Thoracic aorta endothelial cell (primary cell): ENCODE data around the gene ADPRS. TPM values are rescaled to one million over a fixed set of nuclear protein-coding genes. Genes with fewer than 3 reads are reported as not detected.

Source experiments
- total RNA-seq: library from RNA; depleted of rRNA; stranded (reverse); fragments of >200 nt; gene quantifications from 2 replicates; pipeline ENCODE4 v1.2.3, GENCODE V29; 2012

Gene ADPRS, protein sequence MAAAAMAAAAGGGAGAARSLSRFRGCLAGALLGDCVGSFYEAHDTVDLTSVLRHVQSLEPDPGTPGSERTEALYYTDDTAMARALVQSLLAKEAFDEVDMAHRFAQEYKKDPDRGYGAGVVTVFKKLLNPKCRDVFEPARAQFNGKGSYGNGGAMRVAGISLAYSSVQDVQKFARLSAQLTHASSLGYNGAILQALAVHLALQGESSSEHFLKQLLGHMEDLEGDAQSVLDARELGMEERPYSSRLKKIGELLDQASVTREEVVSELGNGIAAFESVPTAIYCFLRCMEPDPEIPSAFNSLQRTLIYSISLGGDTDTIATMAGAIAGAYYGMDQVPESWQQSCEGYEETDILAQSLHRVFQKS
- total RNA-seq = 25.6 and 26.2 TPM in 2 replicates

DNA sequence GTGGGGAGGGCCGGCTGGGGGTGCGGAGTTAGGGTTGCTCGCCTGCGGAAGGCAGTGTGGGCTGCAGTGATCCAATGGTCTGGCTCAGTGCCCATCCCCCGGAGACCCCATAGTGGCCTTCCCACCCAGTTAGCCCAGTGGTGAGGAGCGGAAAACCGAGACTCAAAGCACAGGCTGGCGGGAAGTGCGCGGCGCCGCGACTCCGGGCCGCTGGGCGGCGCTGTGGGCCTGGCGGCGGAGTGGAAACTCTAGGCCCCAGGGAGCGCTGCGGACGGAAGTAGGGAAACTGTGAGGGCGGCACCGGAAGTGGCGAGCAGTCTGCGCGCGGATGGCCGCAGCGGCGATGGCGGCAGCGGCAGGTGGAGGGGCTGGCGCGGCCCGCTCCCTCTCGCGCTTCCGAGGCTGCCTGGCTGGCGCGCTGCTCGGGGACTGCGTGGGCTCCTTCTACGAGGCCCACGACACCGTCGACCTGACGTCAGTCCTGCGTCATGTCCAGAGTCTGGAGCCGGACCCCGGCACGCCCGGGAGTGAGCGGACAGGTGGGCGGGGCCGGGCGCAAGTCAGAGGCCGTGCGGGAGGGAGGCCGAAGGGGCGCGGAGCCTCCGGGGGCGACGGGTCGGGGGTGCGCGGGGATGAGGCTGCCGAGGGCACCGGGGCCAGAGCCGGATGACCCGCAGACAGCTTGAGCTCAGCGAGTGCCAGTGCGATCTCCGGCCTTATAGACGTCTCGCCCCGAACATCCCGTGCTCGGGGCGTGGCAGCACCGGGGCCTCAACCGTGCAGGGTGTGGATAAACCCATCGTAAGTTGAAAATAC is at the start of gene ADPRS:
TSS of gene ADPRS (plus strand) at position 316 of the 816 bp plus-strand sequence. CDS start at position 329, 13 bp downstream.

DNA sequence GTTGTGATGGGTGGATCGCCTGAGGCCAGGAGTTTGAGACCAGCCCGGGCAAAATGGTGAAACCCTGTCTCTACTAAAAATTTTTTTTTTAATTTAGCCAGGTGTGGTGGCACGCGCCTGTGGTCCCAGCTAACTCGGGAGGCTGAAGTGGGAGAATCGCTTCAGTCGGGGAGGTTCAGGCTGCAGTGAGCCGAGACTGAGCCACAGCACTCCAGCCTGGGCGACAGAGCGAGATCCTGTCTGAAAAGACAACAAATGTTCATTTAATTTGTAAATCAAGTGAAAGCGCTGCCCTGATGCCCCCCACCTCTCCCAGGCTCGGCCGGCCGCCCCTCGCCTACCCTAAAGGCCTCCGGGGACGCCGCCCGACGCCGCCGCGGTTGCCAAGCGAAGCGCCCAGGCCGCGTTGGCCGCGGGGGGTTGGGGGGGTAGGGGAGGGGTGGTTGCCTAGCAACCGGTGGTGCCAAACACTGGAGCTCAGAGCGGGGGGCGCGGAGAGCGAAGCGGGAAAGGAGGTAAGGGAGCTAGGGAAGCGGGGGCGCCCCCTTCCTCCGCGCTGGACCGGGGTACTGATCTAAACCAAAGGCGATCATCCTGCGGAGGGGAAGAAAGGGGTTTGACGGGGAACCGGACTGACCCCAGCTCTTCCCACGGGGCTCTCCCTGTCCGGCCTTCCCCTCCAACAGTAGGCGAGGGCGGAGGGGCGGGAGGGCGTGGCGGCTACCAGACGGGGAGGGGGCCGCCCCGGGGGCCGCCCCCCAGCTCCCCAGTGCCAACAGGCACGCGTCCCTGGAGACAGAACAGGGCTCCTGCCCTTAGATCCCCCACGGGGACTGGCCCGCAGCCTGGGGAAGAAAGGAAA is 4.8 kb upstream of the ADPRS start, which contains the start of gene TEKT2:
TSS of gene TEKT2 (plus strand) at position 460 of the 862 bp plus-strand sequence. CDS start 828 bp downstream, outside the sequence.

DNA sequence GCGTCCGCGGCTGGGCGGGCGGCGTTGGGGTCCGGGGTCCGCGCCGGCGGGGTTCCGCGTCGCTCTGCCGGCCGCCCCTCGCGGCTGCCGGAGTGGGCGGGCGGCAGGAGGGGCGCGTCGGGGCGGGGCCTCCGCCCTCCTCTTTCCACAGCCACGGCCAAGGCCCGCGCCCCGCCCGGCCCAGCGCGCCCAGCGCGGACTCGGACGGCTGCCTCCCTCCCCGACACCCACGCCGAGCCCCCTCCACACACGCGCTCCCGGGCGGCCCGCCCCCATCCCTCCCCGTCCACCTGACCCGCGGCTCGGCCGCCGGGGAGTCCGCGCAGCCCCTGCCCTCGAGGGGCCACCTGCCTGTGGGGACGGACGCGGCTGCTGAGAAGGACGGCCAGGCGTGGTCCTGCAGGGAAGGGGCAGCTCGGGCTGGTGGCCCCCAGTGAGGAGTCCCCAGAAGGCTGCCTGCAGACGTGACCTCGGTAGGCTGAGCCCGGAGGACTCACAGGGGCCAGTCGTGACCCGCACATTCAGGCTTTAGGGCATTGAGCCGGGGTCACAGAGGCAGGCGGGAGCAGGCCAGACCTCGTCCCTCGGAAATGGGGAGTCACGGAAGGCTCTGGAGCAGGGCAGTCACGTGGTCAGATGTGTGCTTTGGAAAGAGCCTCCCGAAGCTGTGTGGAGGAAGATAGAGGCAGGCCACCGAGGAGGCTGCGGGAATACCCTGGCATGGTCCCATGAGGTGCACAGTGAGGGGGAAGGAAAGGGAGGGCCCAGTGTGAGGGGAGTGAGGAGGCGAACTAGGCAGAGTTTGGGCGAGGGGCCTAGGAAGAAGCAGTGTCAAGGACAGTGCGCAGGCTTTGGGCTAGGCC is 36.7 kb downstream of the ADPRS start, which contains the start of gene COL8A2:
TSS of gene COL8A2 (minus strand) at position 94 of the 863 bp plus-strand sequence. CDS start 24,980 bp downstream, outside the sequence.

Other genes with a start within 250 kb of the ADPRS start
- gene AGO1, start 205.7 kb upstream of the ADPRS start, total RNA-seq = 19.5 and 32.2 TPM in 2 replicates
- gene AGO3, start 157.8 kb upstream of the ADPRS start, total RNA-seq = 15.6 and 19.0 TPM in 2 replicates
- gene TEKT2, start 4.8 kb upstream of the ADPRS start, total RNA-seq = 0.22 TPM in 1 of 2 replicates, not detected in the other
- gene COL8A2, start 36.3 kb downstream of the ADPRS start, total RNA-seq = 1.7 and 3.6 TPM in 2 replicates
- 89.3 and 96.1 TPM in 2 replicates for gene TRAPPC3, start 60.6 kb downstream of the ADPRS start, total RNA-seq
- 164 and 176 TPM in 2 replicates for gene MAP7D1, start 67.3 kb downstream of the ADPRS start, total RNA-seq
- 140 and 172 TPM in 2 replicates for gene THRAP3, start 135.6 kb downstream of the ADPRS start, total RNA-seq
- 2.8 and 3.1 TPM in 2 replicates for gene SH3D21, start 217.5 kb downstream of the ADPRS start, total RNA-seq
- 75.4 and 94.8 TPM in 2 replicates for gene EVA1B, start 234.8 kb downstream of the ADPRS start, total RNA-seq